GM19023 (cell line): ENCODE data around the gene CACNA1C.

Experiments
- ATAC-seq: cut with Tn5 transposase; IDR thresholded peaks from one replicate; pipeline ENCODE4 v1.9.1; 2021; ENCODE audit warnings: mild to moderate bottlenecking, moderate library complexity; ENCODE audit not compliant: unreplicated experiment

Gene CACNA1C

DNA sequence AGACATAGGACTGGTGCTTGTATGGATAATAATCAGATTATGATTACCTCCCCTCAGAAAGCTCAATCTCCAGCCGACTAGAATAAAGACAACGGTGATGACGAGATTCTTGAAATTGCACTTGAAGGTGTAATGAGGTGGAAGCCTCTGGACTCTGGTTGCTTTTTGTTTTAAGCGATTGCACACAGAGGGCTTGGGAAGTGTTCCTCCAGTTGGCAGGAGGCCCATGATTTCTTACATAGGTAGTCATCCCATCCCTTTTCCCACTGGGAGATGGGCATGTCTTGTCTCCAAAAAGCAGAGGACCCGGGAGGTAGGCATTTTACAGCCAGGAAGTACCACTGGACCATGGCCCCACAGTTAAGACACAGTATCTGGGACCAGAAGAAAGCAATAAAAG is 576.3 kb downstream of the CACNA1C start:
- no peak for ATAC-seq

DNA sequence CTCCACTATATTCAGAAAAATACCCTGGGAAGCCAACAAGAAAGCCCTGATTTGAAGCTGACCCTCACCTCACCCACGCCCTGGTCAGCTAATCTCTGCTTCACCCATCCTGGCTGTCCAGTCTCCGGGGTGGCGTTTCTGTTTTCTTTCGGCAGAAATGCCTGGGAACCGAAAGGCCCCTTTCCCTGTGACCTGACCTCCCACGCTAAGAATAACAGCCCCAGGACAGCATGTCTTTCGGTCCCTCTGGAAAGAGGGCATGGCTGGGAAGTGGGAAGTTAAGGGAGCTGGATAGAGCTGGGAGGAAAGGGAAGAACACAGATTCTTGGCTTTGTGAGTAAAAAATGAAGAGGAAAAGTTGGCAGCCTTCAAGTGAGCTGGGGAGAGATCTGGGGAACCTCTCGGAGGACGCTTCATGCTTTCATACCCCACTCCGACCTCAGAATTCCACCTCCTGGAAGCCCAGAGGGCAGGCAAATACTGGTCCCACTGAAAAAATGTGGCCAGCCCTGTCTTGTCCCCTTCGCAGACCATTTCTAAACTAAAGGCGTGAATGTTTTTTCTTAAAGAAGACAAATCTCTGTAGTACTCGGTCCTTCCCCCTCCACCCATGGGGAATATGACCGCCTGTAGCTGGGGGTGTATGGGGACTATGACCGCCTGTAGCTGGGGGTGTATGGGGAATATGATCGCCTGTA is 579.0 kb downstream of the CACNA1C start:
- no peak for ATAC-seq

DNA sequence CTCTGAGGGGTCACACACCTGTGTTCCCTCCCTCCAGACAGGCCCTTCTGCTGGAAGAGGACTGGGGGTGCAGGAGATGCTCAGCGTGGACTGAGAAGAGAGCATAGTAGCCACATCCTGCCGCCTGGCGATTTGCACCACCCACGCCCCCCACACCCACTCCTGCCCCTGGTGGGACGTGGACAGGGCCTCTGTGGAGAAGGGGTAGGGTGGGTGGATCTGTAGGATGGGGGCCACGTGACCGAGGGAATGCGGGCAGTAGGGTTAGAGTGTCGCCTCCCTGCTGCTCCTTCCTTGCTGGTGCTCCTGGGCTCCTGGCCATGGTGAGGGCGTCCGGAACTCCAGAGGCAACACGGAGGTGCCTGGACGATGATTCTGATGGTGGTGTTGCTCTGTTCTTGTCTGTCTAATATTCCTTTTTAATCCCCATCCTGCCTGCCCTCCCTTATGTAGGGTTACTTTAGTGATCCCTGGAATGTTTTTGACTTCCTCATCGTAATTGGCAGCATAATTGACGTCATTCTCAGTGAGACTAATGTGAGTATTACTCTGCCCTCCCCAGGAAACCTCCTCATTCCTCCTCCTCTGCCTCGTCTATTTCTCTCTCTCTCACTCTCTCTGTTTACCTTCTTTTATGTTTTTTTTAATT is 580.5 kb downstream of the CACNA1C start:
- ATAC-seq: no peak

DNA sequence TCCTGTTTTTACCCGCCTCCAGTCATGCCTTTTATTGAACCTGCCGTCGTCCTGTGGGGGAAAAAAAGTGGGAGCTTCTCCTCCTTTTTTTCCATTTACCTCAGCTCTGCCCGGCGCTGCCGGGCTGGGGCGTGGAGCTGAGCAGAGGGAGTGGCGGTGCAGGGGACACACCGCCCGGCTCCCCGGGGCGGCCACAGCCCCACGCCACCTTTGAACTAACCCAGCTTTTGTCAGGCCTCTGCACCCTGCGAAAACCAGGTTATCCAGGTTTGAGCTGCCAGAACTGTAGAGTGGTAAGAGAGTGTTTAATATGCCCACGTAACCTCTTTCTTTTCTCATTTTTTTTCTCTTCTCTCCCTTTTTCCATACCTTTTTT is 581.0 kb downstream of the CACNA1C start:
- ATAC-seq: no peak

DNA sequence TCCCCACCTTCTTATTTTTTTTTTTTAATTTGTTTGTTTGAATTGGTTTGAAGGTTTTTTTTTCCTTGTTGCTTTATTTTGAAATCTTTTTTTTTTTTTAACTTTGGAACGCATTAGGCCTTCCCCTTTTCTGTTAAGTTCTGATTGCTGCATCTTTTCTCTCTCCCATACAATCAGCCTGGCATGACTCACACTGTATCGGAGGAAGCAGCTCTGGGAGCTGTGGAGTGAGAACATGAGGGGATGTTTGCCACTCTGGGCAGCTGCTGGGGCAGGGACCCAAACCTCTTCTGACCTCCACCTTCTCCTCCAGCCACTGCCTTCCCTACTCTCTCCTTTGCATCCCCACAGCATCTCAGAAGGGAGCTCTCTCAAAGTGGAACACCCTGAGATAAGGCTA is 581.7 kb downstream of the CACNA1C start:
- ATAC-seq: no peak

DNA sequence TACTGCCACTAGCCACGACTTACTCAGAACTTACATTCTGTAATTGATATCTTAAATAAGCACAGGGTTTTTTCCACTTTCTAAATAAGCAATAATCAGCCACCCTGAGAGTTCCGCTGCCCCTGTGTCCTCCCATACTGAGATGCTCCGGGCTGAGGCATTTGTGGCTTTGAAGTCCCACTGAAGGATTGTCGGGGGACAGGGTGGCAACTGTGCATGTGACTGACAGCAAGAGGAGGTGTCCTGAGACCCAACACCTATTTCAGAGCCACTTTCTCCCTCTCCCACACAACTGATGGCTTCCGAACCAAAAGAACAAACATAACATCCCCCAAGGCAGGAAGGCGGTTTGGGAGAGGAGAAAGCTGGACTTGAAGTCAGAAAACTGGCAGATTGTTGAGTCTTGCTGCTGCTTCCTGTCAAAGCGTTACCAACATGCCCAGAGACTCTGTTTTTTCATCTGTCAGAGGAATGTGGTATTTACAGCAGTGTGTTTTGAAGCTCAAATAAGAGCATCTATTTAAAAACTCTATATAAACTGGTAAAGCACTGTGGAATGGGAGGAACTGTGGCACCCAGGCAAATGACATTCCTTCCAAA is 584.1 kb downstream of the CACNA1C start:
- no peak for ATAC-seq

DNA sequence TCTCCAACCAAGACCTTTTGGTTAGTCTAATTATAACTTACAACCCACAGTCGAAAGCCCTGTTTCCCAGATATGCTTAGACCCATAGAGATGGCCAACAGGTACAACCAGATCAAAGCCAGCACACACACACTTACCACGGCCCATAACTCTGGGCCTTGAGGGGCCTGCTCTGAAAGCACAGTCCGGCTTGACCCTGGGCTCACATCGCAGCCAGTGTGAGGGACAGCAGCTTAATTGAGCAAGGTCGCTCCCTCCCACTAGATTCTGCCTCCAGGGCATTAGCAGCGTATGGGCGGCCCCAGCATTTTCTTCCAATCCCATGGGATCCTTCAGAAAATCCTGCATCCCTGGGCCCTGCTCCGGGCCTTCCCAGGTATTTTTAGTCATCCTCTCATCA is 584.6 kb downstream of the CACNA1C start:
- ATAC-seq: no peak

DNA sequence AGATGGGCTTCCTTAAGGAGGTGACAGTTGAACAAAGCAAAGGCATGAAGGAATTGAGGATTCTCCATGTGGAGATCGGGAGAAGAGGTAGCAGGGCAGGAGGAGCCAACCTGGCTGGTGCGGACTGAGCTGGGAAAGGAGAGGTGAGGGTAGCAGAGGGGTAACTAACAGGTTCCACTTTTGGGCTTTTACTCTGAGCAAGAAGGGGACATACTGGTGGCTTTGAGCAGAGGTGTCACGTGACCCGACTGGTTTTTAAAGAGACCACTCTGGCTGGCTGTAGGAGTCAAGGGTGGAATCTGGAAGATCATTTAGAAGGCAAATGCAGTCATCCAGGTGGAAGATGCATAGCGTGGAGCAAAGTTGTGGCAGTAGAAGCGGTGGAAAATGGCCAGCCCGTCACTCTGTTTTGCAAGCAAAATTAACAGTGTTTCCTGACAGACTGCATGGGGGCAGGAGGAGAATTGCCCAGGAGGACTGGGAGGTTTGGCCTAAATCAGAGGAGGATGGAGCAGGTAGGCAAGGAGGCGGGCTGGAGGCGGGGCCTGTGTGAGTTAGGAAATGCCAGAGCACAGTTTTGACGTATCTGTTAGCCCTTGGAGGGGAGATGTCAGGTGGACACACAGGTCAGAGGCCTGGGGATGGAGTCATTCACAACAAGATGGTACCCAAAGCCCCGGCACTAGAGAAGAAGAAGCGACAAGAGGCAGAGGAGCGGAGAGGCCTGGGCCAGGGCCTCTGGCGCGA is 585.7 kb downstream of the CACNA1C start:
- no peak for ATAC-seq

DNA sequence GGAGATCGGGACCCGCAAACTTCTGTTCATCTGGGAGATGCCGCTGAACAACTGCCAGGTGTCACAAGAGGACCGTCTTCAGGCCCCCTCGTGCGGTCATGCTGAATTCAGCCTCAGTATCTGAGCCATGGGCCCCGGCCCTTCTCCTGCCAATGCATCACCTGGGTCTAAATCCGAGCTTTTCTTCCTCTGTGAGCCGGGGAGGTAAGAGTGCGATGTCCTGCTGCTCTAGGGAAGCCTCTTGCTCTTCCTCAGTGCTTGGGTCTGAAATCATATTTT is 586.2 kb downstream of the CACNA1C start:
- ATAC-seq: no peak

DNA sequence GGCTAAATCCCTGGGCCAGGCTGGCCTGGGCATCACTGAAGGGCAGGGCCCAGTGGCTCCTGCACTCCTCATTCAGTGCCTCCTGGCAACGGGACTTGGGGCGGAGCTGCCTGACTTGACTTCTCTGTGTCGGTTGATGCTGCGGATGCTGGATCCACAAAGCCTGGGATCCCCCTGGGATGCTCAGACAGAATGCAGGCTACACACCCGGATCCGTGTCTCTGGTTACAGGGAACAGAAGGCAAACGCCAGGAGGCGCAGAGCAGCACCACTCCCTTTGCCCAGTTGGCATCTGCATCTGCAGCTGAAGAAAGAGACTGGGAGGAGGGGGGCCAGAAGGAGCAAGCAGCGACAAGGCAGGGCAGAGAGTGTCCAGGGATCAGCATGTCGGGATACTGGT is 587.5 kb downstream of the CACNA1C start:
- no peak for ATAC-seq

DNA sequence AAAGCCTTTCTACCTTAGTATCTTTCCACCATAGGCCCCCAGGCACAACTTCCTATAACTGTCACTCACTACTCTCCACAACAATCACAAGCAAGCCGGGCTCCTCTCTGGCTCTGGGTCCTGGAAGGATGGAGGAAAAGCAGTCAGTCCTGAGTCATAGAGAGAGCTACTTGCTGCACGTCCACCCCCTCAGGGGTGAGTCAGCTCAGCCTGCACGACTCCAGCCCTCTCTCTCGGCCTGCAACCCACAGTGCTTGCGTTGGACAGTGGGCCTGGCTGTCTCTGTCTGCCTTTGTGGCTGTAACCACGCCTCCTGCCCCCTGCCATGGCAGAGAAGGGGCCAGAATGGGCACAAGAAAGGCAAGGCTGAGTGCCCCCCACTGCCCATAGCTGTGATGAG is 587.9 kb downstream of the CACNA1C start:
- no peak for ATAC-seq

DNA sequence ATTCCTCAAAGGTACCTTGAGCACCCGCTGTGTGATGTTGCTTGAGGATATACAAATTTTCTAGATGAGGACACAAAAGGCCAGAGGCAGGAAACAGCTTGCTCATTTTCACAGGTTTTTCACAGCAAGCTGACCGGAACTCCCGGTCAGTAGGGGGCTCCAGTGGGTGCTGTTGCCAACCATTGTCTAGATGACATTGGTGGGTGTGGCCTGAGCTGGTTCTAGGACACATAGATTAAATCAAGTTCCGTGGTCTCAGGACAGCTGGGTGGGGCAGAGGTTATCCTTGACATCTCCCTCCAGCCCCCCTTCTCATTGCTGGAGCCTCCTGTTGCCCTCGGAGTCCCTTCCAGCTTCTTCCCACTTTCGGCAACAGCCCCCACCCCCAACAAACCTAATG is 588.4 kb downstream of the CACNA1C start:
- no peak for ATAC-seq

DNA sequence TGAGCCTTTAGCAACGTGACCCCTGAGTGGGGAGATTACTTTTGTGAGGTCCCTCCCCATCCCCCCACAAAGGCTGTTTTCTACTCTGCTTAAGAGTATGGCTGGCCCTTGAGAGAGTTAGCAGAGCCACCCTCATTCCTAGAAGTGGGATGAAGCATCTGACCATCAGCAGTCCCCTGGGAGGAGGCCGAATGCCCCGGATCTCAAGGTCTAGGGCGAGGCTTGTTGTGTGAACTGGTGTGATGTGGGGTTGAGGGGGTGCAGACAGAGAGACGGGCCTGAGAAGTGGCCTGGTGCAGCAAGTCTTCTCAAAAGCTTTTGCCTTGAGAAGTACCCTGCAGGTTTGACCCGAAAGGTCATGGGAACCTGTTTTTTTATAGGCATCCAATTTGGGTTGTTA is 589.0 kb downstream of the CACNA1C start:
- ATAC-seq: no peak

DNA sequence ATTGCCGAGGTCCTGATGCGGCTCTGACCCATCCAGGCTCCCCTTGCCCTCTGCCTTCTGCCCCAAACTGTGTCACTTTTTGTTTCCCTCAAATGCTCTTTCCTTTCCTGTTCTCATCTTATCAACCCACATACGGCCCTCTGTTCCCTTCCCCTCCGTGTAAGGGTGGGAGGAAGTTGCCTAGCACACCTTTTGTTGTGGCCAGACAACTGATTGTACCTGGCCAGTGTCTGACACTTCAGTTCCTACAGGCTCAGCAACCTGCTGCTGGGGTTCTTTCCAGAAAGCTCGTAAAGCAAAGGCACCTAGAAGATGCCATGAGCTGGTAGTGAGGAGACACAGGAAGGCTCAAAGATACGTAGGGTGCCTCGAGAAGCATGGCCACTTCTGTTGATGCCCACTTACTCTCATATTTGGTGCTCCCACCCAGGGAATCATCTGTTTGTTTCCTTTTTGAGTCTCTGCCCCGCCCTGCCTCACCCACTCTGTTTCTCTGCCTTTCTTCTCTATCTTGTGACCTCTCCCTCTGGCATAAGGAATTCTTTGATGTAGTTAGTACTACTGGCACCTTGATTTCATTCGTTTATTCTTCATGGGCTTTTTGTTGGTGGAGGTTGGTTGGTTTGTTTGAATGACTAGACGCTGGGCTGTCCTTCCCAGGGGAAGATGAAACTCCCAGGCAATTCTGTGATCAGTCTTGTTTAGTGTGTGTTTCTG is 589.5 kb downstream of the CACNA1C start:
- no peak for ATAC-seq

DNA sequence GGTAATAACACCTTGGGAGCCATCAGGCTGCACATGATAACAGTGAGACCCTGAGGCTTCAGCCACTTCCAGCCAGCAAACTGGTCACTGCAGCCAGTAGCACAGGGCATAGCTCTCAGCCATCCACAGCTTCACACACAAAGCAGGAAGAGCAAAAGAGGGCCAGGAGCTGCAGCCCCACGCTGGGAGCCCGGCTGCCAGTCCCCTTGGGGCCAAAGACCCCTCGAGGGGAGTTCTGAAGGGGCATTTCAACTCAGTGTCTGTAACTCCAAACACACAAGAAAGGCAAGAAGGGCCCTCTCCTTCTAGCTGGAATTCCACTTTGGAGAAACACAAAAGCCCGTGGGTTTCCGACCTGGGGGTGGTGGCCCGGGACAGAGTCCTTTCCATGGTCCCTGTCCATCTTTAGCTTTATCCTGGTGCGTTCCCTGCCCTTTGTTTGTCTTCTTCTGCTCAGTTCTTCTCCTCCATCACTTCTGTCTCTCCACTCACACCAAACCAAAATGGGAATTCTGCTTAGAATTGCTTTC is 590.2 kb downstream of the CACNA1C start:
- no peak for ATAC-seq

DNA sequence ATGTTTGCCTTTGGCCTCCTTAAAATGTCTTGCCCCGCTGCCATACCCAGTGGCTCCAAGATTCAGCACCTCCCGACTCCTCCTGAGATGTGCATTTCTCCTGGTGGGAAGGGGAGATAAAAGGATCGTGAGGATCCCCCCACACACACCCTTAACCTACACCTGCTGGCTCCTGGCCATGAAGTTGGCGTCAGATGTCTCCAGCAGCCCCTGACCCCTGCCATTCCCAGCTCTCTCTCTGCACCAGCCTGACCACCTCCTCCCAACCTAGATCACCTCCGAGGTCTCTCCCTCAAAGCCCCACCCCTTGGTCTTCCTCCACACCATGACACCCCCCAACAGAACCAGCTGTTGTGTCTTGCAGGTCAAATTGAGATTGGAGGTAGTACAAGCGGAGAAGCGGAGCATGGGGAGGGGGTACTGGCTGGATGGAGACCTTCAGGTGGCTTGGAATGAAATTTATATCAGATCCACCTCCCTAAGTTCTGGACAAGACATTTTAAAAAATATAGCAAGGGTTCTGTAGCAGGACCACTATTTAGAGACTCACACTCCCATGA is 590.9 kb downstream of the CACNA1C start:
- ATAC-seq: no peak

DNA sequence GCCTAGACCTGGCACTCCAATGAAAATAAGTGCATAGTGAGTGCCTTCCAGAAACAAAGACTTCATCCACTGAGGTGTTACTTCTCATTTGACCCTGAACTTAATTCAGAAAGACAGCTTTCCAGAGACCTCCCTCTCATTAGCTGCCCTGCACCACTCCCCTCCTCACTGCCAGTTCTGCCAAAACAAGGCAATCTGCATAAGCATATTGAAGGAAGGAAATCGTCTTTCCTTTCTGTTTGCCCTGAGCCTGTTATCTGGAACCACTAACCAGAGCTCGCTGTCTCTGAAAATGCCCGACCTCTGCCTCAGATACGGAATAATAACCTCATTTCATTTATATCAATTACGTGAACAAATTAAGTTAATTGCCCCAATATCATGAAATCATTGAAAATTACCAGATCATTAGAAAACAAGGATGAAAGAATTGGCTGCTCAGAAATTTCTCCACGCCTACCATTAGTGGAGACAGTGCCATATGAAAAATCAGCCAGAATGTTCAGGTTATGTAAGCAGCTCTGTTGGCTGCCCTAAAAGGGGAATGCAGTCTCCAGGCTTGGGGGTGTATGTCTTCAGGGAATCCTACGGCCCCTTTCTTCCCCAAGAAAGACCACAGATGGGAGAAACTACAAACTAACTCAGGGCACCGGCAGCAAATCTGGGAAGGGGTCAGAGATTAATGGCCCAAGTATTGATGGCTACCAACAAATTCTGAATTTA is 592.1 kb downstream of the CACNA1C start:
- no peak for ATAC-seq

DNA sequence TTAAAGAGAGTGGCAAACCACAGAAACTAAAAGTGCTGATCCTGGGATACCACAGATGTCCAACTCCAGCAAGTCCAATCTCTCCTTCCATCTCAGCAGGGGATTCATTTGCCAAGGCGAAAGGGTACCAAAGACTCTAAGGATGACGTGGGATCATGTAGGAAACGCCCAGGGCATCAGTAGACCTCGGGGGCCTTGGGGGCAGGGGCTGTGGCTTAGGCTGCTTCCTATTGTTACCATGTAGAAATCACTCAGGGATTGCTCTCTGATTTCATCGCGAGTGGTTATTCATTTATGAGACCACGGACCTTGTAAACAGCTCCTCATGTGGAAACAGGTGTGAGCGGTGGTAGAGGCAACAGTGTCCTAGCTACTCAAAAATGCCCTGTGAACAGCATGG is 592.7 kb downstream of the CACNA1C start:
- ATAC-seq: no peak

DNA sequence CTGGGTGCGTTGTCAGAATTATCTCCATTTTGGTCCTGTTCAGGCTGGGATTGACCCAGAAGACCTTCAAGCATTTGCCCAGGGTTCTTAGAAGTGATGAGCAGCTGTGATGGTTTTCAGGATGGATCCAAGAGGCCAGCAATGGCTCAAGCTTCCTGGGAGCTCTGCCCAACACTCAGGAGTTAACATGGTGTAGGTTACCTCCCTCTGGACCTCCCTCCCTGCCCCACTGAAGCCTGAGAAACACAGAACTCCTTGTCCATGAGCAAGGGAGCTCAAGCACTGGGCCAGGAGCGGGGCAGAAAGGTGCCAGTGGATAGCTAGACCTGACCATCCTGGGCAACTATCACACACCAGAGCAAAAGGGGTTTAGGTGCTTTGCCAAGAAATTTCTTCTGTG is 593.6 kb downstream of the CACNA1C start:
- no peak for ATAC-seq

DNA sequence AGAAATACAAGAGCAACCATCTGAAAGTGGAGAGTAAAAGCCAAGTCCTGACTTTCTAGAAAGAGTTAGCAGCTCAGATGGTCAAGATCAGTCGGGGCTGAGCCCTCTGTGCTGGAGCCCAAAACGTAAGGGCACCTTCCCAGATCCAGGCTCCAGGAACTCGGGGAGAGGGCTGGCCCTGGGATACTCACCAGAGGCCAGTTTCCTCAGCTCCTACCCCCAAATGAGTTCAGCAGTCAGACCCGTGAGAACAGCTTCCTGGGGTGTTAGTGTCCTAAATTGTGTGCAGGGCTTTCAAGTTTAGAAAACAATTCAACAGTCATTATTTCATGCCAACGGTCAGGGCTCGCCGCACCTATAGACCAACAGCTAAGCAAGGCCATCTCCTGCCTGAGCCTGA is 594.4 kb downstream of the CACNA1C start:
- ATAC-seq: no peak
